HepG2 (cell line): Measurements from ENCODE around the gene CFAP119. TPM values are rescaled to one million over a fixed set of nuclear protein-coding genes. Genes with fewer than 3 reads are reported as not detected.
A peak's percentile ranks its signal among the peaks of the same experiment; 100 is the strongest.

ENCODE experiments used
- ATAC-seq: fragments of 200-7000 bp; cut with Tn5 transposase; 3 replicates; pipeline ENCODE4 v1.9.1; 2020; ENCODE audit warnings: mild to moderate bottlenecking, moderate library complexity
- BruUV-seq: library from RNA; stranded (reverse); fragments of 400-500 nt; replicated peaks from 2 replicates; lab custom pipeline; 2021; lab: Mats Ljungman, UMichigan
- CTCF ChIA-PET: fragments of 300-600 bp; formaldehyde crosslinking; extraction: SDS; loops from one replicate; lab custom pipeline; 2021; ENCODE audit warnings: low total read pairs, inconsistent platforms, low intra/inter-chr PET ratio; lab: Yijun Ruan, JAX
- POLR2A ChIA-PET: fragments of 350-600 bp; sonication (Branson Sonifier 250); formaldehyde crosslinking; loops from one replicate; lab custom pipeline; 2020; ENCODE audit warnings: antibody characterized with exemption, inconsistent platforms; lab: Yijun Ruan, JAX
- DNase-seq: peaks from one replicate; pipeline ENCODE4 v3.0.0-alpha.2; 2015; ENCODE audit warnings: low spot score
- FAIRE-seq: peaks from 3 replicates; lab custom pipeline; 2011; peaks lifted over from hg19 to GRCh38; lab: Jason Lieb, UNC
- H2AFZ ChIP-seq: one replicate; pipeline ENCODE4 v1.6.1; 2011; ENCODE audit warnings: low read length, inconsistent platforms
- H3K27ac ChIP-seq: fragments of 300-600 bp; 3 replicates; pipeline ENCODE4 v1.8.0; 2011; ENCODE audit warnings: mixed run types, mild to moderate bottlenecking, mixed read lengths, low read length, inconsistent platforms; ENCODE audit not compliant: insufficient read depth; ENCODE audit errors: extremely low read length
- H3K27me3 ChIP-seq, 2 experiments: fragments of 200-600 bp in 1 of 2; 2 replicates in 1 of 2; 3 replicates in 1 of 2; pipeline versions ENCODE4 v1.6.0 to v1.8.0; 2011; ENCODE audit warnings: low read length in 2 of 2, mild to moderate bottlenecking in 2 of 2, moderate library complexity in 2 of 2, inconsistent platforms in 1 of 2; ENCODE audit not compliant: insufficient read depth in 2 of 2, control insufficient read depth in 1 of 2
- H3K36me3 ChIP-seq, 2 experiments: fragments of 200-600 bp in 1 of 2; replicated peaks in 1 of 2; 2 replicates in 1 of 2; 3 replicates in 1 of 2; pipeline versions ENCODE4 v1.5.1 to v1.8.0; 2011; ENCODE audit warnings: low read length in 2 of 2, inconsistent platforms in 1 of 2; ENCODE audit not compliant: insufficient read depth in 2 of 2, control insufficient read depth in 1 of 2
- H3K4me1 ChIP-seq: 2 replicates; pipeline ENCODE4 v1.5.1; 2012; ENCODE audit warnings: low read length, inconsistent platforms; ENCODE audit not compliant: insufficient read depth
- H3K4me2 ChIP-seq: 2 replicates; pipeline ENCODE4 v1.6.0; 2011; ENCODE audit warnings: low read depth, low read length, inconsistent platforms
- H3K4me3 ChIP-seq, 3 experiments: fragments of 200-600 bp in 1 of 3; sonication (generic), shearing (Covaris generic) in 1 of 3; replicated peaks in 1 of 3; 2 replicates each; pipeline ENCODE4 v1.5.1; 2011 to 2016; ENCODE audit warnings: low read length in 3 of 3, inconsistent platforms in 2 of 3, low read depth in 2 of 3, mild to moderate bottlenecking in 2 of 3, control low read depth in 1 of 3, mixed read lengths in 1 of 3; ENCODE audit not compliant: insufficient read depth in 1 of 3
- H3K79me2 ChIP-seq: one replicate; pipeline ENCODE4 v1.6.1; 2011; ENCODE audit warnings: low read length, inconsistent platforms; ENCODE audit not compliant: insufficient read depth
- H3K9ac ChIP-seq: 2 replicates; pipeline ENCODE4 v1.6.0; 2011; ENCODE audit warnings: mild to moderate bottlenecking, low read depth, low read length, inconsistent platforms; ENCODE audit not compliant: insufficient read depth
- H3K9me3 ChIP-seq: 2 replicates; pipeline ENCODE4 v1.5.1; 2012; ENCODE audit warnings: mild to moderate bottlenecking, low read length
- H4K20me1 ChIP-seq: 2 replicates; pipeline ENCODE4 v1.6.0; 2011; ENCODE audit warnings: inconsistent platforms, mild to moderate bottlenecking, low read length, moderate library complexity; ENCODE audit not compliant: insufficient read depth
- AGO2 ChIP-seq: fragments of 200-400 bp; formaldehyde crosslinking; optimal IDR thresholded peaks from 2 replicates; pipeline ENCODE3; 2017; ENCODE audit warnings: mild to moderate bottlenecking, low read depth, low read length, moderate library complexity
- EEA1 ChIP-seq: sonication (generic); formaldehyde crosslinking; IDR thresholded peaks from 2 replicates; pipeline ENCODE4 v1.5.1; 2020; ENCODE audit warnings: mild to moderate bottlenecking, missing genetic modification reagents, borderline replicate concordance
- ESRRA ChIP-seq: sonication (generic); formaldehyde crosslinking; IDR thresholded peaks from 2 replicates; pipeline ENCODE4 v1.5.1; 2020; ENCODE audit warnings: mild to moderate bottlenecking, low read depth, missing genetic modification reagents
- HNRNPLL ChIP-seq: fragments of 200-400 bp; formaldehyde crosslinking; IDR thresholded peaks from 2 replicates; pipeline ENCODE4 v1.6.1; 2017; ENCODE audit warnings: mild to moderate bottlenecking, low read depth, low read length; ENCODE audit not compliant: poor library complexity, severe bottlenecking
- RBFOX2 ChIP-seq: fragments of 200-400 bp; formaldehyde crosslinking; IDR thresholded peaks from 2 replicates; pipeline ENCODE4 v1.6.1; 2017; ENCODE audit warnings: low read depth, mild to moderate bottlenecking, low read length
- ZNF121 ChIP-seq: sonication (generic); formaldehyde crosslinking; IDR thresholded peaks from 2 replicates; pipeline ENCODE4 v1.5.0; 2020; ENCODE audit warnings: mild to moderate bottlenecking, missing genetic modification reagents
- ZNF530 ChIP-seq: sonication (generic); formaldehyde crosslinking; IDR thresholded peaks from 2 replicates; pipeline ENCODE4 v1.5.0; 2020; ENCODE audit warnings: low read depth, mild to moderate bottlenecking, missing genetic modification reagents
- ZNF552 ChIP-seq: sonication (generic); formaldehyde crosslinking; IDR thresholded peaks from 2 replicates; pipeline ENCODE4 v1.9.0; 2022; ENCODE audit warnings: missing genetic modification reagents, mild to moderate bottlenecking, borderline replicate concordance
- ZNF572 ChIP-seq: sonication (generic); formaldehyde crosslinking; IDR thresholded peaks from 2 replicates; pipeline ENCODE4 v1.5.1; 2020; ENCODE audit warnings: mild to moderate bottlenecking, missing genetic modification reagents
- ZNF747 ChIP-seq: sonication (generic); formaldehyde crosslinking; IDR thresholded peaks from 2 replicates; pipeline ENCODE4 v1.8.1; 2023; ENCODE audit warnings: missing genetic modification reagents, mild to moderate bottlenecking, borderline replicate concordance
- WGBS: methylation state at CpG from one replicate; pipeline ENCODE4 v1.1.6; 2017; ENCODE audit warnings: low lambda C conversion rate; 5-methylcytosine and 5-hydroxymethylcytosine counted together
- in situ Hi-C: cut with HindIII; loops from 2 replicates; pipeline ENCODE4 v1.10.0; 2017; ENCODE audit warnings: low pct_unique_long_range_greater_than_20kb; ENCODE audit not compliant: extremely low pct_ligation_motif_present
- intact Hi-C: fragments of 100-400 bp; cut with micrococcal nuclease; formaldehyde crosslinking; loops from one replicate; pipeline ENCODE4 v1.10.0; 2022; ENCODE audit not compliant: unreplicated experiment
- polyA plus RNA-seq, 8 experiments: library from polyadenylated mRNA; depleted of rRNA in 3 of 8; stranded (reverse) in 7 of 8; unstranded in 1 of 8; fragments of >200 nt; fragmentation: Illumina TruSeq in 4 of 8; extraction: Trizol in 4 of 8; gene quantifications; 2 replicates each; pipeline versions ENCODE4 v1.2.1 to v1.2.3, GENCODE V29; 2011 to 2016; ENCODE audit warnings: low read depth in 4 of 8, missing spikeins in 1 of 8, mixed read lengths in 1 of 8; ENCODE audit not compliant: insufficient read depth in 1 of 8
- total RNA-seq, 5 experiments: library from RNA; depleted of rRNA; stranded (reverse); fragments of >200 nt; fragmentation: Illumina TruSeq; extraction: Trizol; gene quantifications; 2 replicates each; pipeline ENCODE4 v1.2.3, GENCODE V29; 2016; ENCODE audit warnings: low read depth in 1 of 5
- TF ChIP-seq, protein P1 (sequence below): sonication (generic); formaldehyde crosslinking; IDR thresholded peaks from 2 replicates; pipeline ENCODE4 v1.4.0; 2020; ENCODE audit warnings: missing genetic modification reagents, borderline replicate concordance
- TF ChIP-seq, protein P2 (sequence below): sonication (generic); formaldehyde crosslinking; IDR thresholded peaks from 2 replicates; pipeline ENCODE4 v1.4.0; 2020; ENCODE audit warnings: mild to moderate bottlenecking, missing genetic modification reagents
- TF ChIP-seq, protein P3 (sequence below): sonication (generic); formaldehyde crosslinking; conservative IDR thresholded peaks from 2 replicates; pipeline ENCODE4 v1.8.0; 2022; ENCODE audit warnings: missing genetic modification reagents

The CFAP119 gene
- total and polyA plus RNA-seq, 2 of the 13 experiments (the other 11 are each of a cell fraction or from before 2014, with no cell fraction given) = 6.4 TPM

DNA sequence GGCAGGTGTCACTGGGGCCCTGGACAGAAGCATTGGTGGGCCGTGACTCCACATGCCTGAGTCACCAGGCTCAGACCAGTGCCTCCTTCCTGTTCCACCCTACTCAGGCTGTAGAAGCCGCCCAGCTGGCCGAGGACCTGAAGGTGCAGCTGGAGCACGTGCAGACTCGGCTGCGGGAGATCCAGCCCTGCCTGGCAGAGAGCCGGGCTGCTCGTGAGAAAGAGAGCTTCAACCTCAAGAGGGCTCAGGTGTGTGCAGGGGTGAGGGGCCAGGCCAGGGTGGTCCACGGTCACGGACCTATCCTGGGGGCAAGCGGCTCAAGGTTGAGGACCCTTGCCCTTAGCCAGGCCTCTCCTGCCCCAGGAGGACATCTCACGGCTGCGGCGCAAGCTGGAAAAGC, 9.9 kb upstream of the CFAP119 start:
- no TSS peak for BruUV-seq

GRCh38 chr16:30769379-30770089, 7.7 kb upstream of the CFAP119 start:
- BruUV-seq = no TSS peak
- TF ChIP-seq, protein P1, sequence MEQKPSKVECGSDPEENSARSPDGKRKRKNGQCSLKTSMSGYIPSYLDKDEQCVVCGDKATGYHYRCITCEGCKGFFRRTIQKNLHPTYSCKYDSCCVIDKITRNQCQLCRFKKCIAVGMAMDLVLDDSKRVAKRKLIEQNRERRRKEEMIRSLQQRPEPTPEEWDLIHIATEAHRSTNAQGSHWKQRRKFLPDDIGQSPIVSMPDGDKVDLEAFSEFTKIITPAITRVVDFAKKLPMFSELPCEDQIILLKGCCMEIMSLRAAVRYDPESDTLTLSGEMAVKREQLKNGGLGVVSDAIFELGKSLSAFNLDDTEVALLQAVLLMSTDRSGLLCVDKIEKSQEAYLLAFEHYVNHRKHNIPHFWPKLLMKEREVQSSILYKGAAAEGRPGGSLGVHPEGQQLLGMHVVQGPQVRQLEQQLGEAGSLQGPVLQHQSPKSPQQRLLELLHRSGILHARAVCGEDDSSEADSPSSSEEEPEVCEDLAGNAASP (CRISPR knock-in tag) = no peak
- TF ChIP-seq ESRRA (CRISPR knock-in tag) (no peak), ZNF572 (CRISPR knock-in tag) (0 out of 2 replicates have a peak, but pooled peaks have one; percentile 29), ZNF121 (CRISPR knock-in tag) (peak; percentile 63; the same call in 1 of the 2 replicates), ZNF530 (no peak), EEA1 (no peak)
- TF ChIP-seq, protein P2, sequence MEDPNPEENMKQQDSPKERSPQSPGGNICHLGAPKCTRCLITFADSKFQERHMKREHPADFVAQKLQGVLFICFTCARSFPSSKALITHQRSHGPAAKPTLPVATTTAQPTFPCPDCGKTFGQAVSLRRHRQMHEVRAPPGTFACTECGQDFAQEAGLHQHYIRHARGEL (CRISPR knock-in tag) = no peak
- Histone ChIP-seq H3K27me3 (no peaks in the 10 kb centered on the region), H3K9ac (no peak overlapping the region), H3K4me3 (no peak overlapping the region), H3K36me3 (peaks cover 68 to 96% of the 10 kb centered on the region in 2 experiments), H3K79me2 (no peaks in the 10 kb centered on the region), H3K27ac (no peak overlapping the region), H3K4me2 (no peak overlapping the region), H4K20me1 (no peaks in the 10 kb centered on the region), H2AFZ (no peak overlapping the region), H3K9me3 (no peaks in the 10 kb centered on the region), H3K4me1 (peaks cover 2% of the 10 kb centered on the region)
- intact Hi-C loops (no loop called here), in situ Hi-C loops (no loop called here)
- DNase-seq (no peak), ATAC-seq (no peak), FAIRE-seq (no peak)
- over 99% methylated on average over 17 of the region's 17 CpGs for WGBS
- POLR2A ChIA-PET = interaction anchor here (0.6 to 4.3 kb wide), 4 partner anchors 22 to 111 kb away, joined by 3 to 18 read pairs (median 3); partner anchors contain the start of gene PHKG2
- CTCF ChIA-PET = no interaction called here

More for the DNA sequence above, 9.9 kb upstream of the CFAP119 start:
- Histone ChIP-seq H3K27me3 (no peaks in the 10 kb centered on the region; a peak in 1 of 5 replicates), H3K4me1 (peaks cover 16% of the 10 kb centered on the region), H2AFZ (no peak overlapping the region), H3K36me3 (peaks cover 47 to 77% of the 10 kb centered on the region in 2 experiments), H3K9ac (no peak overlapping the region), H4K20me1 (no peaks in the 10 kb centered on the region), H3K9me3 (no peaks in the 10 kb centered on the region), H3K27ac (no peak overlapping the region), H3K4me3 (no peak overlapping the region), H3K4me2 (no peak overlapping the region), H3K79me2 (peaks cover 6% of the 10 kb centered on the region)
- intact Hi-C loops = no loop called here
- DNase-seq (no peak), FAIRE-seq (no peak), ATAC-seq (no peak)
- TF ChIP-seq RBFOX2 (peak; percentile 38; the same call in 1 of the 2 replicates), HNRNPLL (no peak), AGO2 (peak; percentile 81), ZNF747 (CRISPR knock-in tag) (no peak), ZNF552 (CRISPR knock-in tag) (no peak)
- TF ChIP-seq, protein P3, sequence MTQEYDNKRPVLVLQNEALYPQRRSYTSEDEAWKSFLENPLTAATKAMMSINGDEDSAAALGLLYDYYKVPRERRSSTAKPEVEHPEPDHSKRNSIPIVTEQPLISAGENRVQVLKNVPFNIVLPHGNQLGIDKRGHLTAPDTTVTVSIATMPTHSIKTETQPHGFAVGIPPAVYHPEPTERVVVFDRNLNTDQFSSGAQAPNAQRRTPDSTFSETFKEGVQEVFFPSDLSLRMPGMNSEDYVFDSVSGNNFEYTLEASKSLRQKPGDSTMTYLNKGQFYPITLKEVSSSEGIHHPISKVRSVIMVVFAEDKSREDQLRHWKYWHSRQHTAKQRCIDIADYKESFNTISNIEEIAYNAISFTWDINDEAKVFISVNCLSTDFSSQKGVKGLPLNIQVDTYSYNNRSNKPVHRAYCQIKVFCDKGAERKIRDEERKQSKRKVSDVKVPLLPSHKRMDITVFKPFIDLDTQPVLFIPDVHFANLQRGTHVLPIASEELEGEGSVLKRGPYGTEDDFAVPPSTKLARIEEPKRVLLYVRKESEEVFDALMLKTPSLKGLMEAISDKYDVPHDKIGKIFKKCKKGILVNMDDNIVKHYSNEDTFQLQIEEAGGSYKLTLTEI (CRISPR knock-in tag) = no peak
- ChIA-PET POLR2A (interaction anchor here (4.3 kb wide), 1 partner anchor 24 kb away, joined by 18 read pairs; the partner anchor contains the start of gene PHKG2), CTCF (no interaction called here)
- in situ Hi-C loops = no loop called here
- 98% methylated on average over 12 of the region's 14 CpGs for WGBS
